ENCODE results near the gene PAX5.
"Not testable (repeated sequence)": the region's sequence is repeated elsewhere in the genome, so short reads cannot be mapped to it uniquely, and the experiment has no call there.

DNA sequence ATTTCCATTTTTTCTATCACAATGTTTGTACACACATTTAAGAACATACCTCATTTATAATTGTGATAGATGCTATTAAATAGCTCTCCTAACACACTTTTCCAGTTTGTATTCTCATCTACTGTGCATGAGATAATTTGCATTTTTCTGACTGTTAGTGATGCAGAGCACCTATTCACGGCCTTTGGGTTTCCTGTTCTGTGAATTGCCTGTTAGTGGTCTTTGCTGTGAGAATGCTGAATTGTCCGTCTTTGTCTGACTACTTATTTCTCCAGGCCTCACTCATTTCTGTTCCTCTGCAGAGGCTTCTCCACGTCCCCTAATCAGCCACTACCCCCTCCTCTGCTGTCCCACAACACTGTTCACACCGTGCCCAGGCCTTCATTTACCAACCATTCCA, 40.7 kb upstream of the PAX5 start:
- TF ChIP-seq, protein P1, sequence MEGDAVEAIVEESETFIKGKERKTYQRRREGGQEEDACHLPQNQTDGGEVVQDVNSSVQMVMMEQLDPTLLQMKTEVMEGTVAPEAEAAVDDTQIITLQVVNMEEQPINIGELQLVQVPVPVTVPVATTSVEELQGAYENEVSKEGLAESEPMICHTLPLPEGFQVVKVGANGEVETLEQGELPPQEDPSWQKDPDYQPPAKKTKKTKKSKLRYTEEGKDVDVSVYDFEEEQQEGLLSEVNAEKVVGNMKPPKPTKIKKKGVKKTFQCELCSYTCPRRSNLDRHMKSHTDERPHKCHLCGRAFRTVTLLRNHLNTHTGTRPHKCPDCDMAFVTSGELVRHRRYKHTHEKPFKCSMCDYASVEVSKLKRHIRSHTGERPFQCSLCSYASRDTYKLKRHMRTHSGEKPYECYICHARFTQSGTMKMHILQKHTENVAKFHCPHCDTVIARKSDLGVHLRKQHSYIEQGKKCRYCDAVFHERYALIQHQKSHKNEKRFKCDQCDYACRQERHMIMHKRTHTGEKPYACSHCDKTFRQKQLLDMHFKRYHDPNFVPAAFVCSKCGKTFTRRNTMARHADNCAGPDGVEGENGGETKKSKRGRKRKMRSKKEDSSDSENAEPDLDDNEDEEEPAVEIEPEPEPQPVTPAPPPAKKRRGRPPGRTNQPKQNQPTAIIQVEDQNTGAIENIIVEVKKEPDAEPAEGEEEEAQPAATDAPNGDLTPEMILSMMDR (conservative IDR thresholded peaks at IDR 0.05): not testable (repeated sequence)
- TF ChIP-seq EZH2 (IDR thresholded peaks at IDR 0.05; ENCODE audit: low read depth): not testable (repeated sequence)
